H9 (cell line): Measurements from ENCODE around the gene RHOV. TPM values are rescaled to one million over a fixed set of nuclear protein-coding genes. Genes with fewer than 3 reads are reported as not detected.

Experiments
- DNase-seq: peaks from one replicate; pipeline ENCODE4 v3.0.0-alpha.2; 2017
- H2AFZ ChIP-seq: one replicate; pipeline ENCODE4 v1.6.1; 2013; ENCODE audit warnings: mild to moderate bottlenecking, low read length, control low read depth, moderate library complexity
- H2AK5ac ChIP-seq: 2 replicates; pipeline ENCODE4 v1.6.1; 2013; ENCODE audit warnings: low read length, control low read depth, mixed read lengths; ENCODE audit not compliant: insufficient read length
- H2BK120ac ChIP-seq: one replicate; pipeline ENCODE4 v1.6.1; 2013; ENCODE audit warnings: low read depth, mild to moderate bottlenecking, low read length, control low read depth, inconsistent platforms; ENCODE audit not compliant: poor library complexity, severe bottlenecking
- H2BK12ac ChIP-seq: 2 replicates; pipeline ENCODE4 v1.6.1; 2013; ENCODE audit warnings: low read length, control low read depth, mixed read lengths, low read depth; ENCODE audit not compliant: insufficient read length
- H2BK15ac ChIP-seq: 2 replicates; pipeline ENCODE4 v1.6.1; 2013; ENCODE audit warnings: low read depth, low read length, control low read depth
- H2BK20ac ChIP-seq: one replicate; pipeline ENCODE4 v1.6.1; 2013; ENCODE audit warnings: low read depth, mild to moderate bottlenecking, low read length, control low read depth, inconsistent platforms; ENCODE audit not compliant: poor library complexity, severe bottlenecking
- H2BK5ac ChIP-seq: 2 replicates; pipeline ENCODE4 v1.6.1; 2013; ENCODE audit warnings: low read length, control low read depth, mixed read lengths; ENCODE audit not compliant: insufficient read length
- H3K14ac ChIP-seq: 2 replicates; pipeline ENCODE4 v1.6.1; 2013; ENCODE audit warnings: low read length, control low read depth; ENCODE audit not compliant: insufficient read depth
- H3K18ac ChIP-seq: 2 replicates; pipeline ENCODE4 v1.6.1; 2013; ENCODE audit warnings: low read depth, mild to moderate bottlenecking, mixed read lengths, low read length, control low read depth; ENCODE audit not compliant: insufficient read length
- H3K23ac ChIP-seq: 2 replicates; pipeline ENCODE4 v1.6.1; 2013; ENCODE audit warnings: low read length, control low read depth, mixed read lengths, low read depth; ENCODE audit not compliant: insufficient read length
- H3K23me2 ChIP-seq: 2 replicates; pipeline ENCODE4 v1.6.1; 2013; ENCODE audit warnings: low read depth, mild to moderate bottlenecking, mixed read lengths, low read length, control low read depth; ENCODE audit not compliant: insufficient read length, poor library complexity, severe bottlenecking
- H3K27ac ChIP-seq: 2 replicates; pipeline ENCODE4 v1.5.1; 2013; ENCODE audit warnings: low read length, control low read depth, mixed read lengths, low read depth; ENCODE audit not compliant: insufficient read length
- H3K27me3 ChIP-seq: 2 replicates; pipeline ENCODE4 v1.6.1; 2013; ENCODE audit warnings: low read length, control low read depth, inconsistent platforms; ENCODE audit not compliant: insufficient read depth
- H3K4ac ChIP-seq: 2 replicates; pipeline ENCODE4 v1.6.1; 2013; ENCODE audit warnings: low read depth, mild to moderate bottlenecking, control low read depth, inconsistent platforms, low read length, moderate library complexity
- H3K4me1 ChIP-seq: 2 replicates; pipeline ENCODE4 v1.6.1; 2013; ENCODE audit warnings: low read length, control low read depth, inconsistent platforms; ENCODE audit not compliant: insufficient read depth
- H3K4me2 ChIP-seq: 2 replicates; pipeline ENCODE4 v1.6.1; 2013; ENCODE audit warnings: low read length, control low read depth, mixed read lengths; ENCODE audit not compliant: insufficient read length, insufficient read depth
- H3K56ac ChIP-seq: 2 replicates; pipeline ENCODE4 v1.6.1; 2013; ENCODE audit warnings: low read depth, mild to moderate bottlenecking, mixed read lengths, low read length, control low read depth; ENCODE audit not compliant: insufficient read length
- H3K79me1 ChIP-seq: 2 replicates; pipeline ENCODE4 v1.6.1; 2013; ENCODE audit warnings: low read depth, mild to moderate bottlenecking, moderate library complexity, low read length, control low read depth, inconsistent platforms; ENCODE audit not compliant: insufficient read depth, poor library complexity, severe bottlenecking
- H3K79me2 ChIP-seq: 2 replicates; pipeline ENCODE4 v1.6.1; 2013; ENCODE audit warnings: low read length, control low read depth, inconsistent platforms; ENCODE audit not compliant: insufficient read depth
- H3K9ac ChIP-seq: 2 replicates; pipeline ENCODE4 v1.6.1; 2013; ENCODE audit warnings: low read length, control low read depth, mixed read lengths; ENCODE audit not compliant: insufficient read length; ENCODE audit errors: extremely low read depth
- H3K9me3 ChIP-seq: one replicate; pipeline ENCODE4 v1.6.1; 2013; ENCODE audit warnings: low read depth, low read length, inconsistent platforms; ENCODE audit not compliant: control insufficient read depth
- H3T11ph ChIP-seq: one replicate; pipeline ENCODE4 v1.6.1; 2013; ENCODE audit warnings: mild to moderate bottlenecking, low read length, control low read depth, inconsistent platforms
- H4K20me1 ChIP-seq: one replicate; pipeline ENCODE4 v1.6.1; 2013; ENCODE audit not compliant: control insufficient read depth, insufficient read length, insufficient read depth
- H4K5ac ChIP-seq: 2 replicates; pipeline ENCODE4 v1.6.1; 2013; ENCODE audit warnings: low read depth, mild to moderate bottlenecking, mixed read lengths, low read length, control low read depth; ENCODE audit not compliant: insufficient read length
- H4K8ac ChIP-seq: replicated peaks from 2 replicates; pipeline ENCODE4 v1.6.1; 2013; ENCODE audit warnings: low read length, control low read depth, mixed read lengths, low read depth; ENCODE audit not compliant: insufficient read length
- H4K91ac ChIP-seq: 2 replicates; pipeline ENCODE4 v1.6.1; 2013; ENCODE audit warnings: low read depth, mild to moderate bottlenecking, moderate library complexity, mixed read lengths, low read length, control low read depth; ENCODE audit not compliant: insufficient read length
- H3K27ac Mint-ChIP-seq, 3 experiments: 2 replicates in 2 of 3; 3 replicates in 1 of 3; pipeline ENCODE4 v1.8.0; 2020 to 2021; ENCODE audit warnings: mixed read lengths in 3 of 3, mild to moderate bottlenecking in 1 of 3, moderate library complexity in 1 of 3
- H3K27me3 Mint-ChIP-seq: 2 replicates; pipeline ENCODE4 v1.8.0; 2021; ENCODE audit warnings: low read depth, mild to moderate bottlenecking, moderate library complexity, mixed read lengths
- H3K36me3 Mint-ChIP-seq, 3 experiments: 2 replicates in 2 of 3; 3 replicates in 1 of 3; pipeline ENCODE4 v1.8.0; 2020 to 2021; ENCODE audit warnings: low read depth in 3 of 3, mixed read lengths in 3 of 3; ENCODE audit not compliant: insufficient read depth in 1 of 3
- H3K4me1 Mint-ChIP-seq, 2 experiments: 2 replicates each; pipeline ENCODE4 v1.8.0; 2020; ENCODE audit warnings: mixed read lengths in 2 of 2
- H3K4me3 Mint-ChIP-seq, 2 experiments: 2 replicates in 1 of 2; 3 replicates in 1 of 2; pipeline ENCODE4 v1.8.0; 2020 to 2021; ENCODE audit warnings: mild to moderate bottlenecking in 2 of 2, mixed read lengths in 2 of 2, moderate library complexity in 1 of 2
- H3K9me3 Mint-ChIP-seq, 2 experiments: 2 replicates in 1 of 2; 3 replicates in 1 of 2; pipeline ENCODE4 v1.8.0; 2020; ENCODE audit warnings: mild to moderate bottlenecking in 2 of 2, mixed read lengths in 2 of 2, moderate library complexity in 1 of 2
- CTCF ChIP-seq: fragments of 200-600 bp; sonication (generic); conservative IDR thresholded peaks from 3 replicates; pipeline ENCODE4 v1.8.0; 2021; ENCODE audit warnings: antibody characterized with exemption, mild to moderate bottlenecking
- WGBS: extraction: QIAGEN DNeasy Blood & Tissue Kit; methylation state at CpG from one replicate; pipeline ENCODE4 v1.1.7; 2013; ENCODE audit warnings: missing lambda C conversion rate, low lambda C conversion rate, mixed read lengths; ENCODE audit not compliant: insufficient read length; ENCODE audit errors: extremely low coverage; 5-methylcytosine and 5-hydroxymethylcytosine counted together
- total RNA-seq: library from RNA; stranded (reverse); gene quantifications from 2 replicates; pipeline ENCODE4 v1.2.1, GENCODE V29; 2021

The RHOV gene
- total RNA-seq, 1 experiment from 2014 or later: 3.9 TPM

- Histone ChIP-seq H3K14ac (no peak overlapping the region), H3K18ac (no peak overlapping the region), H4K5ac (no peak overlapping the region), H3K9ac (no peak overlapping the region), H3K9me3 (no peaks in the 10 kb centered on the region), H3T11ph (no peak overlapping the region), H3K27me3 (no peaks in the 10 kb centered on the region), H2BK12ac (no peak overlapping the region), H4K91ac (no peak overlapping the region), H2BK5ac (no peak overlapping the region), H2AFZ (no peak overlapping the region), H3K79me2 (no peaks in the 10 kb centered on the region), H3K23me2 (no peaks in the 10 kb centered on the region), H2BK120ac (no peak overlapping the region), H3K4ac (no peak overlapping the region), H4K20me1 (no peaks in the 10 kb centered on the region), H3K4me2 (no peak overlapping the region), H4K8ac (no peak overlapping the region), H2AK5ac (no peak overlapping the region), H3K27ac (no peak overlapping the region), H2BK20ac (no peak overlapping the region), H3K56ac (no peak overlapping the region), H3K79me1 (no peaks in the 10 kb centered on the region), H2BK15ac (no peak overlapping the region), H3K23ac (no peak overlapping the region), H3K4me1 (no peaks in the 10 kb centered on the region)
- Mint-ChIP-seq H3K27ac (peak overlapping the region in 2 of 3 experiments; percentile 57 to 65; a peak in 2 of 7 replicates), H3K4me1 (peaks cover 27 to 40% of the 10 kb centered on the region in 2 experiments), H3K27me3 (peaks cover 11% of the 10 kb centered on the region), H3K4me3 (no peak overlapping the region), H3K9me3 (no peaks in the 10 kb centered on the region), H3K36me3 (peaks cover 0 to 4% (median under 1%) of the 10 kb centered on the region in 3 experiments; a peak in 5 of 7 replicates)
- WGBS: no CpG with 5 or more reads among the region's 17 CpGs
- peak; percentile 29 for DNase-seq
- no peak for TF ChIP-seq CTCF
These were observed 35.9 kb upstream of the RHOV start for GRCh38 chr15:40909662-40910630.
